IPS-NIHi7 (cell line): ENCODE data around the gene CDH1.
"Not testable (repeated sequence)": the region's sequence is repeated elsewhere in the genome, so short reads cannot be mapped to it uniquely, and the experiment has no call there.

Experiments used
- DNase-seq: peaks from one replicate; pipeline ENCODE4 v3.0.0; 2012; ENCODE audit warnings: mixed read lengths; ENCODE audit errors: extremely low spot score

CDH1 gene

DNA sequence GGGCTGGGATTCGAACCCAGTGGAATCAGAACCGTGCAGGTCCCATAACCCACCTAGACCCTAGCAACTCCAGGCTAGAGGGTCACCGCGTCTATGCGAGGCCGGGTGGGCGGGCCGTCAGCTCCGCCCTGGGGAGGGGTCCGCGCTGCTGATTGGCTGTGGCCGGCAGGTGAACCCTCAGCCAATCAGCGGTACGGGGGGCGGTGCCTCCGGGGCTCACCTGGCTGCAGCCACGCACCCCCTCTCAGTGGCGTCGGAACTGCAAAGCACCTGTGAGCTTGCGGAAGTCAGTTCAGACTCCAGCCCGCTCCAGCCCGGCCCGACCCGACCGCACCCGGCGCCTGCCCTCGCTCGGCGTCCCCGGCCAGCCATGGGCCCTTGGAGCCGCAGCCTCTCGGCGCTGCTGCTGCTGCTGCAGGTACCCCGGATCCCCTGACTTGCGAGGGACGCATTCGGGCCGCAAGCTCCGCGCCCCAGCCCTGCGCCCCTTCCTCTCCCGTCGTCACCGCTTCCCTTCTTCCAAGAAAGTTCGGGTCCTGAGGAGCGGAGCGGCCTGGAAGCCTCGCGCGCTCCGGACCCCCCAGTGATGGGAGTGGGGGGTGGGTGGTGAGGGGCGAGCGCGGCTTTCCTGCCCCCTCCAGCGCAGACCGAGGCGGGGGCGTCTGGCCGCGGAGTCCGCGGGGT lies at the start of gene CDH1:
Gene CDH1, plus strand, starts transcription at position 247 of the 684 bp plus-strand sequence. Its CDS starts 124 bp downstream, at position 371.
- peak; percentile 99 for DNase-seq

DNA sequence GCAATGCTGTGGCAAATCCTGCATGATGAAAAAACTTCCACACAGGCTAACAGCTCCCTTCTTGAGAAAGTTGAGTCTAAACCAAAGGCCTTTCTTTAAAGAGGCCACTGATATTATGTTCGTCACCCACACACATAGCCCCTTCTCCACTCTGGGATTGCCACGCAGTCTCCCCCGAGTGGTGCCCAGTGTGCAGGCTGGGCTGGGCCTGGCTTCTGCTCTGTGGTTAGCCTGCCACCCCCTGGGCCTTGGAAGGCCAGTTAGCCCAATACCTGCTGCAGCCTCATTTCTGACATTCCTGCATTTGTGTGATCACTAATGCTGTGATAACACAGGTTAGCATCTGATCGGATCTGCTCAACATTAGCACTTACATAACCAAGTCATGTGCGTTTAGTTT lies 47.2 kb upstream of the CDH1 start:
- DNase-seq: no peak

DNA sequence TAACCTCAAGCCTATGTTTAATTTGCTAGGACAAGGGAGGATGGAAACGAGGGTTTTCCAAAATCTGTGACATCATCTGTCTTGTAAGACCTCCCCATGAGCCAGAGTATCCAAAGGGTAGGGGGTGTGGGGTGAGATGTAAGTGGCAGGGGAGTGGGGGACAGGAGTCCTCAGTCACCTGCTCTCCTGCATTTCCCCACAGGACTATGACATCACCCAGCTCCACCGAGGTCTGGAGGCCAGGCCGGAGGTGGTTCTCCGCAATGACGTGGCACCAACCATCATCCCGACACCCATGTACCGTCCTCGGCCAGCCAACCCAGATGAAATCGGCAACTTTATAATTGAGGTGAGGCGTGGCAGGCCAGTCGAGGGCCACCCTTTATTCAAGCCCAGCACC lies 41.5 kb upstream of the CDH1 start:
- DNase-seq: no peak

DNA sequence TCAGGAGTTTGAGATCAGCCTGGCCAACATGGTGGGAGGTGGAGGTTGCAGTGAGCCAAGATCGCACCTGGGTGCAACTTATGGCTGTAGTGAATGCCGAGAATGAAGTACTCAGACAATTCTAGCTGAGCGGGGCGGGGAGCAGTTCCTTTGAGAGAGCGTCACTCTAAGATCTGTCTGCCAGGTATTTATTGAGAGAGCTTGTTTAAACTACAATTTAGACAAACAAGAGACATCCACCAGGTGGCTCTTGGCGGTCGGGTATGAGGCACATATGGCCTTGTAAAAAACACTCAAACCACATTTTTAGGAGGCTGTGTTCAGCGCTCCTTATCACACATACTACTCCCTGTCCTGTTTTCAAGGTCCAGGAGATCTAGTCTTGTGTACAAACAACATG lies 40.6 kb upstream of the CDH1 start:
- no peak for DNase-seq

DNA sequence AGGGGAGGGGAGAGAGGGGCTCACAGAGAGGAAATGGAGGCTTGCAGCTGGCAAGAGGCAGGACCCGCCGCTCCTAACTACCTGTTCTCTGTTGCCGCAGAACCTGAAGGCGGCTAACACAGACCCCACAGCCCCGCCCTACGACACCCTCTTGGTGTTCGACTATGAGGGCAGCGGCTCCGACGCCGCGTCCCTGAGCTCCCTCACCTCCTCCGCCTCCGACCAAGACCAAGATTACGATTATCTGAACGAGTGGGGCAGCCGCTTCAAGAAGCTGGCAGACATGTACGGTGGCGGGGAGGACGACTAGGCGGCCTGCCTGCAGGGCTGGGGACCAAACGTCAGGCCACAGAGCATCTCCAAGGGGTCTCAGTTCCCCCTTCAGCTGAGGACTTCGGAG lies 39.0 kb upstream of the CDH1 start:
- DNase-seq: no peak

DNA sequence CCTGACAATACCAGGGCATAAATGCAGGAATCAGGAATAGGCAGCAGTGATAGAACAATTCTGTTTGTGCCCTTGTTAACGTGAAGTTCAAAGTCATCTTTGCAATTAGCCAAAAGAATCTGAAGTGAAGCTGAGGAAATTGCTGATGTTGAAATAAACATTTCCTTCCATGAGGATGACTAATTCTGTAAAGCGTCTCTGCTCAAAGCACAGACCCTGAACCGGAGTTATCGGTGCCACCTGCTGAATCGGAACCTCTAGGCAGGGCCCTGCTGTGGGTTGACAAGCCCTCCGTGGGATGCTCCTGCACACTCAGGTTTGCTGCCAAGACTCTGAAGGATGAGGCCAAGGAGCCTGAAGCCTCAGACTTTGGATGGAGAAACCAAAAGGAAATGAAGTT lies 37.0 kb upstream of the CDH1 start:
- no peak for DNase-seq

DNA sequence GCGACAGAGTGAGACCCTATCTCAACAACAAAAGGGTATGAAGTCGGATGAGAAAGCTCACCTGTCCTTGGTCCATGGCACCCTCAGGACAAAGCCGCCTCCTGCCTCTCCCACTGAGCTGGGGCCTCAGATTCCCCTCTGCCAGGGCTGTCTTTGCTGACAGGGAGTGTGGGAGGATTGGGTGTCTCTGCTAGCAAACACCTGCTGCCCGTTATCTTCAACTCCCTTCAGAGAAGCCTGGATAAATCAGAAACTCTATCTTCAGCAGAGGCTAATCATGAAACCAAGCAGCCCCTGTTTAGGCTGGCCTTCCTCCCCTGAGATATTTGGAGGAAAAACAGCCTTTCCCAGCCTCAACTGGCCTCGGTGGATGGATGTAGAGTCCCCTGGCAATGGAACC lies 36.3 kb upstream of the CDH1 start:
- DNase-seq: no peak

DNA sequence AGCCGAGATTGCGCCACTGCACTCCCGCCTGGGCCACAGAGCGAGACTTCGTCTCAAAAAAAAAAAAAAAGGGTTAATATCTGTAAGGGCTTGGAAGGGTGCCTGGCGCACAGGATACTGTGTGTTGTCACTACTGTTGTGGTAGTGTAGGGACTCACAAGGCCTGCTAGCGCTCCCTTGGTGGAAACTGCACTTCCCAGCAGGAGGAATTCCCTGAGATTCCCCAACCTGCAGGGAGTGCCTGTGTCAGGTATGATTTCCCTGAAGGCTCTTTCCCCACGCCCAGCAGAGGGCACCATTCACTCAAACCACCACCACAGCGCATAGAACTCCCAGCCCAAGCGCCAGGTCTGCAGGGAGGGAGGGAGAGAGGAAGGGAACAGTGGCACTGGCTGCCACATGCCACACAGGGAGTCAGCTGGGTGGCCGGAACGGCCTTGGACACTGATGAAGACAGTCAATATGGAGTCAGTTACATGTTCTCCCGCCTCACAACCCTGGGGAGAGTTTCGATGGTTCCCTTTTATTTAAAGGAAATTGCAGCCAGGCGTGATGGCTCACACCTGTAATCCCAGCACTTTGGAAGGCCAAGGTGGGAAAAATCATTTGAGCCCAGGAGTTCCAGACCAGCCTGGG lies 32.7 kb upstream of the CDH1 start:
- DNase-seq: peak; percentile 91

DNA sequence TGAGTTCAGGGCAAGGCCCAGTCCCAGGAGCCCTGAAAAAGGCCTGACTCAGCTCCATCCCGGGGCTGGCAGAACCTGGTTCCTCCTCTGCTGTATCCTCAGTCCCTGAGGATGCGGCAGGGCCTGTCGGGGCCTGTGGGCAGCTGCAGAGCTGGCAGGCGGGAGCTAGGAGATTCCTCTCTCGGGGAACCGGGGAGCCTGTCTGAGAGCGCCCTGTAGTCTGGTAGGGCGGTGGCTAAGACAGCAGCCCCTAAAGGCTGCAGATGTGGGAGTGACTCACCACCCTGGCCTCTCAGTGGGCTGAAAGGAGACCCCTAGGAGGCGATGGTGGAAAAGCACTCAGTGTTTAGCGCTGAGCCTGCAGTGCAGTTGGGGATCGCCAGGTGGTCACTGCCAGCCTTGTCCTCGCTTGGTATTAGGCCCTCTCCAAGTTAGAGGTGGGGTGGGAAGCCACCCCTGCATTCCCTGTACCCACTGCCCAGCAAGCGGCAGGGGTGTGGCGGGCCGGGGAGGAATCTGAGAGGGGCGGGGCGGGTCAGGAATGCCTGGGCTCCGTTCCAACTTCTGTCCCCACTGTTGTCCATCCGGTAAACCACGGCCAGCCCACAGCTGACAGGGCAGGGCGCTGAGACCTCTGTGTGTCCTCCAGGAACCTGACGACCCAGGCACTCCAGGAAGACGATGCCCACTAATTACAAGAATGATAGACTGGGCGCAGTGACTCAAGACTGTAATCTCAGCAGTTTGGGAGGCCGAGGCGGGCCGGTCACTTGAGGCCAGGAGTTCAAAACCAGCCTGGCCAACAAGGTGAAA lies 29.5 kb upstream of the CDH1 start:
- peak; percentile 91 for DNase-seq

DNA sequence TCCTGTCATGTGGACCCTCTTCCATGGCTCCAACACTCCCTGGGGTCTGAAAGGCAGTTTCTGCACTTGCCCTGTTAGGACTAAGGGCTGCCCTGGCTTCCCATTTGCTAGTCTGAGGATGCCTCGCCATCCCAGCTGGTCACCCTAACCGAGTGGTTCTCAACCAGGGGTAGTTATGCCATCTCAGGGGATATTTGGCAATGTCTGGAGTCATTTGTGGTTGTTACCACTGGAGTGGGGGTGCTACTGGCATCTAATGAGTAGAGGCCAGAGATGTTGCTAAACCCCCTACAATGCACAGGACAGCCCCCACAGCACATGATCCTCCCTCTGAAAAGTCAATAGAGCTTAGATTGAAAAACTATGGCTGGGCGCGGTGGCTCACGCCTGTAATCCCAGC lies 26.9 kb upstream of the CDH1 start:
- no peak for DNase-seq

DNA sequence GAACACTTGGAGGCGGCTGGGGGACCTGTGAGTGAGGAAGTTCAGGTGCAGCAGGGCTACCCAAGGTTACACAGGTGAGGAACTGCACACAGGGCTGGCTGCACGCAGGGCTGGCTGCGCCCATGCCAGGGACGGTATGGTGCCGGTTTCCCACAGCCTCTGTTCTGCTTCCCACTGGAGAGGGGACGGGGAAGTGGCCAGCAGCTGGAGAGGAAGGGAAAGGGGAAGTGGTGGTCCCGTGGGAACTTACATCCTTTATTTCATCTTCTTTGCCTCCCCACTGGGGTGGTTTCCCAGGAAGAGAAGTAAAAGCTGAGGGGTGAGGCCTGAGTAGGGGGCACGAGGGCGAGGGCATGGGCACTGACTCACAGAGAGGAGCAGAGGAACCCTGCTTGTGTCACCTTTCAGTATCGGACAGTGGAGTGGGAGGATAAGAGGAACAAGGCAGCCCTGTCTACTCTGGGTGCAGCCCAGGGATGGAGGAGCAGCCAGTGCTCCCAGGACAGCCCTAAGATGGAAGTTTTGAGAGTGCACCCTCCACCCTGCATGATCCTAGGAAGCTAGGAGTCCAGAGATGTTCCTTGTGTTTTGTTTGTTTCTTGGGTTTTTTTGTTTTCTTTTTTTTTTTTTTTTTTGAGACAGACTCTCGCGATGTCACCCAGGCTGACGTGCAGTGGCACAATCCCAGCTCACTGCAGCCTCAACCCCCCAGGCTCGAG lies 25.5 kb upstream of the CDH1 start:
- no peak for DNase-seq

DNA sequence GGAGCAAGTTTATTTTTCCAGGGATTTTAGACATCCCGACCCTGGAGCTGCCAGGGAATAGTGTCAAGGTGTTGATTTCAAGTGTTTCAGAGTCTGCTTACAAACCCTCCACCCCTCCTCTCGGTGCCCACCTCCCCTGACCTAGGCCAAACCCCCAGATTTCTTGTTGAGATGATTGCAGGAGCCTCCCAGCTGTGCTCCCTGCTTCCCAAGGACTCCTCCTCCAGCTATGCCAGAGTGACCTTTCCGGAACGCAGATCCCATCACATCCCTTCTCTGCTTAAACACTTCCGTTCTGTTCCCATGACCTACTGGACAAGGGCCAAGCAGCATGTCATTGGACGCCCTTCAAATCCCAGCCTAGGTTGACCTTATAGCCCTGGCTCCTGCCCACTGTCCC lies 23.7 kb upstream of the CDH1 start:
- DNase-seq: no peak

DNA sequence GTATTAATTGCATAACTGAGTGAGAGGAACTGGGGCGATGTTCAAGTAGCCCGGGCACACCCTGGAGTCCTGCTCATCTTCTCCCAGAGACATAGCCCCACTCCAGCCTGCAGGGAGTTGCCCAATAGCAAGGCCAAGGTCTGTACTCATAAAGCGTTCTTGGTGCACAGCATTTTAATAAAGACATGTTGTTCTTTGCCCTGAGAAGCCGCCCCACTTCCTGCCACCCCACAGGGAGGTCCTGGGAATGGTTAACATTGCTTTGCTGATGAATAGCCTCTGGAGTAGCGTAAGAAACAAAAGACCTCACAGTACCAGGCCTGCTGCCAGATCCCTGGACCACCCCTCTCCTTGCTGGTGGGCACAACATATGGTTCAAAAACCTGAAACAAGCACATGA lies 21.6 kb upstream of the CDH1 start:
- DNase-seq: no peak

DNA sequence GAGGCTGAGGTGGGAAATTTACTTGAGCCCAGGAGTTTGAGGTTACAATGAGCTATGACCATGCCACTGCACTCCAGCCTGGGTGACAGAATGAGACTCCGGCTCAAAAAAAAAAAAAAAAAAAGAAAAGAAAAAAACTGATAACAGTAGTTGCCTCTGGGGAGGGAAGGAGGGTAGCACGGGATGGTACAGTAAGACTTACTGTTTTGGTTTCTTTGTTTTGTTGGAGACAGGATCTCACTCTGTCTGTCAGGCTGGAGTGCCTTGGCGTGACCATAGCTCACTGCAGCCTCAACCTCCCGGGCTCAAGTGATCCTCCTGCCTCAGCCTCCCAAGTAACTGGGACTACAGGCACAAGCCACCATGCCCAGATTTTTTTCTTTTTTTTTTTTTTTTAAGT lies 20.6 kb upstream of the CDH1 start:
- DNase-seq: not testable (repeated sequence)

DNA sequence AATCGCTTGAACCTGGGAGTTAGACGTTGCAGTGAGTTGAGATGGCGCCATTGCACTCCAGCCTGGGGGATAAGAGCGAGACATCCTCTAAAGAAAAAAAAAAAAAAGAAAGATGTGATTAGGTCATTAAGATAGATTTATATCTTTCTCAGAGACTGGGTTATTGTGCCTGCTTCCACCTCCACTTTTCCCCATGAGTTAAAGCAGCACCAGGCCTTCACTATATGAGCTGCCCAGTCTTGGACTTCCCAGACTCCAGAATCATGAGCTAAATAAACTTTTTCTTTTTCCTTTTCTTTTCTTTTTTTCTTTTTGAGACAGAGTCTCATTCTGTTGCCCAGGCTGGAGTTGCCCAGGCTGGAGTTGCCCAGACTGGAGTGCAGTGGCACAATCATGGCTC lies 19.4 kb upstream of the CDH1 start:
- no peak for DNase-seq

DNA sequence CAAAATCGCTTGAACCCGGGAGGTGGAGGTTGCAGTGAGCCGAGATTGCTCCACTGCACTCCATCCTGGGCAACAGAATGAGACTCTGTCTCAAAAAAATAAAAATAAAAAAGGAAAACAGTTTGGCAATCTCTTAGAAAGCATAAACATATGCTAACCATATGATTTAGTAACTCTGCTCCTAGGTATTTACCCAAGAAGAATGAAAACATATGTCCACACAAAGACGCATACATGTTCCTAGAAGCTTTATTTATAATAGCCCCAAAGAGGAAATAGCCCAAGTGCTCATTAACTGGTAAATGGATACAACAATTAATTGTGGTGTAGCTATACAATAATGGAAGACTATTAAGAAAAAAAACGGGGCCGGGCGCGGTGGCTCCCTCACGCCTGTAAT lies 18.5 kb upstream of the CDH1 start:
- DNase-seq: no peak

DNA sequence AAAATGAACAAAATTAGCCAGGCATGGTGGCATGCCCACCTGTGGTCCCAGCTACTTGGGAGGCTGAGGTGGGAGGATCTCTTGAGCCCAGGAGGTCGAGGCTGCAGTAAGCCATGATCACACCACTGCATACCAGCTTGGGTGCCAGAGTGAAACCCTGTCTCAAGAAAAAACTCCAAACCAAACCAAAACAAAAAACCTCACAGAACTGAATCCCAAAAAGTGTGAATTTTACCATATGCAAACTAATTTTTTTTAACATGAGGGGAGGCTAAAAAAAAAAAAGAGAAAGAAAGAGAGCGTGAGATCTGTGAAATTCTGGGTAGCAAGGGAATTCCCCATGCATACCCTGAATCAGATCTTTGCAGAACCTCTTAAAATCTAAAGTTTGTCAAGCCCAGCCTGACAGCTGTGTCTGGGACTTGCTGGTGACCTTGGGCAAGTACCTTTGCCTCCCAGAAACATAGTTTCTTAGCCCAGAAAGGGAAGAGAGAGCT lies 17.1 kb upstream of the CDH1 start:
- DNase-seq: no peak

DNA sequence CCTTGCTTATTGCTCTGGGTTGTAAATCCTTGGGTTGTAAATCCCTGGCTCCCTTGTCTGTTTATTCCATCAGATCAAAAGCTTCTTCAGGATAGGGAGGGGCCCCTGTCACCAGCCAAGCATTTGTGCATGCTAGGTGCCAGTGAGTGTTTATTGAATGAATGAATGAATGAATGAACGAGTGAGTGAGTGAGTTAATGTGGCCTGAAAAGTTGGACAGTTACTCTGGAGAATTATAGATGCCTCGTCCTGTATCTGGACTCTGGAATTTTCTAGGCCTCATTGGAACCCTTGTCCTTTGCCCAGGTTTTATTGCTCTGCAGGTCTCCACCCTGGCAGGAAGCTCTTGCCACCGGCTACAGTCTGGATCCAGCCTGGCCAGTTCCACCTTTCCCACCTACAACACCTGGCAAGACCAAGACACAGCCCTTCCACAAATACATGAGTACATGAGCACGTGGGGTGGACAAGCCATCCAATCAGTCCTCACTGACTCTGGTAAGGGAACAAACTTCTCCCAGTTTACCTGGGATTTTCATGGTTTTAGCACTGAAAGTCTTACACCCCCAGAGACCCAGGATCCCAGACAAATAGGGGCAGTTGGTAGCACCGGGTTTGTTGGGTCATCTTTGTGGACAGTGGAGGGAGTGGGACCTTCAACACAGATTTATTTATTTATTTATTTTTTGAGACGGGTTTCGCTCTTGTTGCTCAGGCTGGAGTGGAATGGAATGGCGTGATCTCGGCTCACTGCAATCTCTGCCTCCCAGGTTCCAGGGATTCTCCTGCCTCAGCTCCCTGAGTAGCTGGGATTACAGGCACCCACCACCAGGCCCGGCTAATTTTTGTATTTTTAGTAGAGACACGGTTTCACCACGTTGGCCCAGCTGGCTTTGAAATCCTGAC lies 14.7 kb upstream of the CDH1 start:
- DNase-seq: no peak

DNA sequence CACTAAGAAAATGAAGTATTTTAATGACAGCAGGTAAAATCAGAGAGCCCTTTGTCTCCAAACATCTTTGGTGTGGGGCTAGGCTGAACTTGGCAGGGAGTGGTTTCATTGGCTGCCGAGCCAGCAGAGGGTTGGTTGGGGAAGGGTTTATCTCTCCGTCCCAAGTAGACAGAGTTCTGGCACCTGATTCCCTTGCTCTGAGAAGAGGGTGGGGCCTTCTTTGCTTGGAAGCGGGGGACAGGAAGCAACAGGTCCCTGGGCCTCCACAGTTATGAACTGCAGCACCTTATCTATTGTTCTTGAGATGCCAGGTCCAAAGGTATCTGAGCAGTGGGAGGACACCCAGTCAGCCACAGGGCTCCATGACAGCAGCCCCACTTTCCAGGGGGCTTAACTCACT lies 12.3 kb upstream of the CDH1 start:
- DNase-seq: no peak

DNA sequence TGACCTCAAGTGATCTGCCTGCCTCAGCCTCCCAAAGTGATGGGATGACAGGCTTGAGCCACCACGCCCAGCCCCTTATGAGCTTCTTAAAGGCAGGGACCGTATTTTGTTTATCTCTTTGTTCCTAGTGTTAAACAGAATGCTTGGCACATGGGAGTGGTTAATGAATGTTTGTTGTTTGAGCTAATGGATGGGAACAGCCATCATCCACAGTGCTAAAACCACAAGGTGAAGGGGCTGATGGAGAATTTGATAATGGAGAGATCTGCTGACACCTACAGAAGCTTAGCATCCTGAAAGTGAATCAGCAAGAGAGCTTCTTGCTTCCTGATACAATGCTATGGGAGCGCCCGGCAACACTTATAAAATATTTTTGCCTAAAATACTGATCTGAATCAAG lies 8.6 kb upstream of the CDH1 start:
- no peak for DNase-seq

DNA sequence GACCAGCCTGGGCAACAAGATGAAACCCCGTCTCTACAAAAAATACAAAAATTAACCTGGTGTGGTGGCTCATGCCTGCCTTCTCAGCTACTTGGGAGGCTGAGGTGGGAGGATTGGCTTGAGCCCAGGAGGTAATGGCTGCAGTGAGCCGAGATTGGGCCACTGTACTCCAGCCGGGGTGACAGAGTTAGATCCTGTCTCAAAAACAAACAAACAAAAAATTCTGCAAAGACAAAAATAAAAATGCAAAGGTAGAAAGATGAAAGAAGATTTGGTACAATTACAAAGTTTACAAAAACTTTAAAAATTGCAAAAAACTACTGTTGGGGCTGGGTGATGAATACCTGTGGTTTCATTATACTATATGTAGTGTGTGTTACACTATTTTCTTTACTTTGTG lies 5.5 kb upstream of the CDH1 start:
- no peak for DNase-seq
